H1 (cell line): ENCODE measurements around the gene VWF. TPM values are rescaled to one million over a fixed set of nuclear protein-coding genes. Genes with fewer than 3 reads are reported as not detected.

Source experiments
- JUND ChIP-seq: IDR thresholded peaks from 2 replicates; pipeline ENCODE4 v1.6.1; 2011; ENCODE audit warnings: mild to moderate bottlenecking, improper control_type of control experiment, low read length
- KDM5A ChIP-seq: fragments of 200-600 bp; IDR thresholded peaks from 2 replicates; pipeline ENCODE4 v1.7.1; 2012; ENCODE audit warnings: mild to moderate bottlenecking, low read length, inconsistent platforms, mixed read lengths
- POLR2A ChIP-seq, 2 experiments: IDR thresholded peaks; 1 replicate in 1 of 2; 2 replicates in 1 of 2; pipeline ENCODE4 v1.6.1; 2011; ENCODE audit warnings: low read depth in 2 of 2, low read length in 2 of 2, mild to moderate bottlenecking in 2 of 2; ENCODE audit errors: control extremely low read depth in 1 of 2
- SP4 ChIP-seq: IDR thresholded peaks from 2 replicates; pipeline ENCODE4 v1.6.1; 2012; ENCODE audit warnings: low read length, inconsistent platforms
- polyA plus RNA-seq, 7 experiments: library from polyadenylated mRNA; depleted of rRNA in 3 of 7; stranded (reverse) in 5 of 7; unstranded in 2 of 7; fragments of >200 nt in 5 of 7; fragments of 200-250 nt in 2 of 7; gene quantifications; 1 replicate in 5 of 7; 2 replicates in 1 of 7; 4 replicates in 1 of 7; pipeline versions ENCODE4 v1.2.1 to v1.2.3, GENCODE V29; 2011 to 2013; ENCODE audit warnings: missing spikeins in 2 of 7, mixed read lengths in 2 of 7
- total RNA-seq: library from RNA; stranded (reverse); fragmentation: NEBNext Ultra II Directional; extraction: Animal tissue kit (Norgen Biotek cat#: 25700); gene quantifications from 2 replicates; pipeline ENCODE4 v1.2.1, GENCODE V29; 2021

VWF gene
- total and polyA plus RNA-seq, 2 of the 8 experiments (the other 6 are each of a cell fraction or from before 2014, with no cell fraction given) = 0.39 to 0.60 TPM

GRCh38 chr12:6084261-6084968 is 40.1 kb downstream of the VWF start (continued):
- TF ChIP-seq JUND (peak; percentile 94), SP4 (no peak), KDM5A (no peak), POLR2A (IDR thresholded peaks at IDR 0.05; ENCODE audit: control extremely low read depth in 1 of 2, low read depth in 2 of 2, low read length in 2 of 2) (no peak)
